Urinary bladder (tissue), 4 donors: Measurements from ENCODE around the gene ASF1A. TPM values are rescaled to one million over a fixed set of nuclear protein-coding genes. Genes with fewer than 3 reads are reported as not detected.

Experiments used
- DNase-seq: peaks from one replicate; pipeline ENCODE4 v3.0.0-alpha.2; 2015; ENCODE audit errors: extremely low spot score
- H3K27ac ChIP-seq: one replicate; pipeline ENCODE4 v1.5.1; 2013; ENCODE audit warnings: low read depth, mild to moderate bottlenecking, moderate library complexity
- H3K36me3 ChIP-seq: one replicate; pipeline ENCODE4 v1.6.1; 2013; ENCODE audit warnings: mild to moderate bottlenecking, moderate library complexity; ENCODE audit not compliant: insufficient read depth
- H3K4me1 ChIP-seq: one replicate; pipeline ENCODE4 v1.6.1; 2013; ENCODE audit warnings: mild to moderate bottlenecking, moderate library complexity; ENCODE audit not compliant: insufficient read depth
- H3K4me3 ChIP-seq: one replicate; pipeline ENCODE4 v1.5.1; 2013; ENCODE audit warnings: low read depth, low read length
- WGBS: extraction: QIAGEN DNeasy Blood & Tissue Kit; methylation state at CpG from one replicate; pipeline ENCODE4 v1.1.7; 2013; 5-methylcytosine and 5-hydroxymethylcytosine counted together
- polyA plus RNA-seq: library from polyadenylated mRNA; stranded (reverse); fragments of 200-250 nt; gene quantifications from one replicate; pipeline ENCODE4 v1.2.3, GENCODE V29; 2013
- total RNA-seq: library from RNA; depleted of rRNA; stranded (reverse); fragments of >200 nt; gene quantifications from one replicate; pipeline ENCODE4 v1.2.3, GENCODE V29; 2014
- donor health status: healthy with polysubstance abuse.
- donor health status: healthy.

ASF1A gene
- total and polyA plus RNA-seq, 2 donors, result 16.4 to 36.3 TPM

DNA sequence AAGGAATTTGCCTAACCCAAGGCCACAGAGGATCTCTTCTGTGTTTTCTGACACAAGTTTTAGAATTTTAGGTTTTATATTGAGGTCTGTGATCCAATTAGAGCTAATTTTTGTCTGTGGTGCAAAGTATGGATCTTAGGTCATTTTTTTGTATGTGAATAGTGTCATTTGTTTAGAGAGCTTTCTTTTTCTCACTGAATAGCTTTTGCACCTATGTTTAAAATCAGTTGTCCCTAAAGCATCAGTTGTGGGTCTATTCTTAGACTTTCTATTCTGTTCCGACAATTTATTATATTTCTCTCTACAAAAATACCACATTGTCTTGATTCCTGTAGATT, 41.3 kb downstream of the ASF1A start:
- no peaks in the 10 kb centered on the region for H3K4me1 ChIP-seq
- no peak for DNase-seq
- peak overlapping the region; percentile 49 for H3K4me3 ChIP-seq
- H3K36me3 ChIP-seq, result no peaks in the 10 kb centered on the region
- H3K27ac ChIP-seq, result peak overlapping the region; percentile 71
- 26% methylated on average over 1 of the region's 1 CpG for WGBS

DNA sequence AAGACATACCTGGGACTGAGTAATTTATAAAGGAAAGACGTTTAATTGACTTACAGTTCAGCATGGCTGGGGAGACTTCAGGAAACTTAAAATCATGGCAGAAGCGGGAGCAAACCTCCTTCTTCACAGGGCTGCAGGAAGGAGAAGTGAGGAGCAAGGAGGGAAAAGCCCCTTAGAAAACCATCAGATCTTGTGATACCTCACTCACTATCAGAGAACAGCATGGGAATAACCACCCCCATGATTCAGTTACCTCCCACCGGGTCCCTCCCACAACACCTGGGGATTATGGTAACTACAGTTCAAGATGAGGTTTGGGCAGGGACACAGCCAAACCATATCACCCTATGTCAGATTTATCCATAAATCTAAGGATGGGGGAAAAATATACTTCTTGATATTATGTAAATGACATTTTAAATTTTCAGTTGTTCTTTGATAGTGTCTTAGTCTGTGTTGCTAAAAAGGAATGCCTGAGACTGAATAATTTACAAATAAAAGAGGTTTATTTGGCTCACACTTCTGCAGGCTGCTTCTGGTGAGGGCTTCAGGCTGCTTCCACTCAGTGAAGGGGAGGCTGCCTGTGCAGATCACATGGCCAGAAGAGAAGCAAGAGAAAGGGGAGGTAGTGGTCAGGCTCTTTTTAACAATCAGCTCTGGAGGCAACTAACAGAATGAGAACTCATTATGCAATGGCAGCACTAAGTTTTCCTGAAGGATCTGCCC, 42.2 kb downstream of the ASF1A start:
- no peak overlapping the region for H3K4me3 ChIP-seq
- DNase-seq, result no peak
- no peak overlapping the region for H3K27ac ChIP-seq
- WGBS, result 77% methylated on average over 3 of the region's 3 CpGs
- H3K36me3 ChIP-seq, result no peaks in the 10 kb centered on the region
- H3K4me1 ChIP-seq, result no peaks in the 10 kb centered on the region

DNA sequence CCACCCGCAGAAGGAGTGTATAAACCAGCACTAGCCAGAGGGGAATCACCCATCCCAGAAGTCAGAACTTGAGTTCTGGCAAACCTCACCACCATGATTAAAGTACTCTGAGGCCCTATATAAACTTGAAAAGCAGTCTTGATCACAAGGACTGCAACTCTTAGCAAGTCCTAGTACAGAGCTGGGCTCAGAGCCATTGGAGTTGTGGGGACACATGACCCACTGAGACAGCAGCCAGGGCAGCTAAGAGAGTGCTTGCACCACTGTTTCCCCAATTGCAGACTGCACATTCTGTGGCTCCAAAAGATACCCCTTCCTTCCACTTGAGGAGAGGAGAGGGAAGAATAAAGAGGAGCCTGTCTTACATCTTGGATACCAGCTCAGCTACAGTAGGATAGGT, 45.7 kb downstream of the ASF1A start:
- Histone ChIP-seq H3K36me3 (no peaks in the 10 kb centered on the region), H3K27ac (no peak overlapping the region), H3K4me1 (no peaks in the 10 kb centered on the region), H3K4me3 (no peak overlapping the region)
- no peak for DNase-seq
- WGBS, result 87% methylated on average over 1 of the region's 1 CpG

DNA sequence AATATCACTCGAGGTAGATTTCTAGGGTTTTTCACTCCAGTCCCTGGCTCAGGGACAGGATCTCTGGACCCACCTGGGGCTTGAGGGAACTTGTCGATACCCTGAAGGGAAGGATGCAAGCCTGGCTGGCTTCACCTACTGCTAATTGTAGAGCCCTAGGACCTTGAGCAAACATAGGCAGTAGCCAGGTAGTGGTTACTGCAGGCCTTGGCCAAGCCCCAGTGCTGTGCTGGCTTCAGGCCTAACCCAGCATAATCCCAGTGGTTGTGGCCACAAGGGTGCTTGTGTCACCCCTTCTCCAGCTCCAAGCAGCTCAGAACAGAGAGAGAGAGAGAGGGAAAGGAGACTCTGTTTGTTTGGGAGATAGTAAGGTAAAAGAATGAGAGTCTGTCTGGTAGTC, 46.8 kb downstream of the ASF1A start:
- no peak for DNase-seq
- WGBS, result 96% methylated on average over 2 of the region's 2 CpGs
- Histone ChIP-seq H3K36me3 (no peaks in the 10 kb centered on the region), H3K4me3 (no peak overlapping the region), H3K4me1 (no peaks in the 10 kb centered on the region), H3K27ac (no peak overlapping the region)

DNA sequence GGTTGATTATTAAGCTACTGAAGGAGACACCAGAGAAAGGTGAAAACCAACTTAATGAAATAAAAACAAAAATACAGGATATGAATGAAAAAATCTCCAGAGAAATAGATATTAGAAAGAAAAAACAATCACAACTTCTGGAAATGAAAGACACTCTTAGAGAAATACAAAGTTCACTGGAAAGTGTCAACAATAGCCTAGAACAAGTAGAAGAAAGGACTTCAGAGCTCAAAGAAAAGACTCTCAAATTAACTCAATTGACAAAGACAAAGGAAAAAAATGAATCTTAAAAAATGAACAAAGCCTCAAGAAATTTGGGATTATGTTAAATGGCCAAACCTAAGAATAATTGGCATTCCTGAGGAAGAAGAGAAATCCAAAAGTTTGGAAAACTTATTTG, 51.3 kb downstream of the ASF1A start:
- no peak for DNase-seq
- H3K27ac ChIP-seq, result no peak overlapping the region
- H3K4me1 ChIP-seq, result no peaks in the 10 kb centered on the region
- H3K4me3 ChIP-seq, result no peak overlapping the region
- no peaks in the 10 kb centered on the region for H3K36me3 ChIP-seq

DNA sequence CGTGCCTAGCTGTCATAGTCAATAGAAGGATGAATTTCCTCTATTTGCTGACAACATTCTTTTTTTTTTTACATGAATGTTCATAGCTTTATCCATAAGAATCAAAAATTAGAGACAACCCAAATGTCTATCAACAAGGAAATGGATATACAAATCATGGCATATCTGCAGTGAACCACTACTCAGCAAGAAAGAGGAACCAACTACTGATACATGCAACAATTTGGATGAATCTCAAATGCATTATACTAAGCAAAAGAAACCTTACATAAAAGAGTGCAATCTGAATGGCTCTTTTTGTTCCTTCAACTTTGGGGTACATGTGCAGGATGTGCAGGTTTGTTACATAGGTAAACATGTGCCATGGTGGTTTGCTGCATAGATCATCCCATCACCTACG, 58.7 kb downstream of the ASF1A start:
- Histone ChIP-seq H3K4me1 (no peaks in the 10 kb centered on the region), H3K36me3 (no peaks in the 10 kb centered on the region), H3K27ac (no peak overlapping the region), H3K4me3 (no peak overlapping the region)
- no peak for DNase-seq
- WGBS, result 95% methylated on average over 2 of the region's 2 CpGs

DNA sequence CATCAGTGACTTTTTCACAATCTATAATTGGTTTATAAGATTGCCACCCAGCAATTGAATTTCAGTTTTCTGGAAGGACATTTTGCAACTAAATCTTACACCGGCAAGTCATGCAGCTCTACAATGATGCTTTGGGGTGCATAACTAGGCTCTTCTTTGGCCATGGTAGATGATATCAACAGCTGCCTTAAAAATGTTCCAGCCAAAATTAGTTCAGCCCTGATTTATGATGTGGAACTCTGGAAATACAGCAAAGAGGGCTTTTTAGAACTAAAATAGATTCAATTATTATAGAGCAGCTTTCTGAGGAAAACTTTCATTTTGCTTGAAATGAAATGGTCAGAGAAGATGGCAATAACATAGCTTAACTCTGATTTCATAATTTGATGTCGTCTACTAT, 59.4 kb downstream of the ASF1A start:
- no peak for DNase-seq
- no peaks in the 10 kb centered on the region for H3K4me1 ChIP-seq
- H3K27ac ChIP-seq, result no peak overlapping the region
- H3K36me3 ChIP-seq, result no peaks in the 10 kb centered on the region
- 67% methylated on average over 2 of the region's 2 CpGs for WGBS
- H3K4me3 ChIP-seq, result no peak overlapping the region

Other genes starting within 250 kb of the ASF1A start
- gene CEP85L, start 242.6 kb upstream of the ASF1A start, total RNA-seq, result 73.4 TPM
- 7.8 TPM for gene CEP85L, start 242.6 kb upstream of the ASF1A start, polyA plus RNA-seq
- gene MCM9, start 41.0 kb downstream of the ASF1A start, total RNA-seq, result 26.3 TPM
- gene MCM9, start 41.0 kb downstream of the ASF1A start, polyA plus RNA-seq, result 7.5 TPM
- gene FAM184A, start 184.5 kb downstream of the ASF1A start, total RNA-seq, result 12.1 TPM
- gene FAM184A, start 184.5 kb downstream of the ASF1A start, polyA plus RNA-seq, result 2.3 TPM